Ovary (tissue), 9 donors: Measurements from ENCODE around the gene CTU1. TPM values are rescaled to one million over a fixed set of nuclear protein-coding genes. Genes with fewer than 3 reads are reported as not detected.

Experiments used
- DNase-seq, 5 donors: peaks; one replicate each; pipeline ENCODE4 v3.0.0-alpha.2; 2019 to 2020
- H3K27ac ChIP-seq, 2 donors: fragments of 200-600 bp; one replicate each; pipeline versions ENCODE4 v1.5.1 to v1.8.0; 2019 to 2022
- H3K27me3 ChIP-seq: fragments of 200-600 bp; one replicate; pipeline ENCODE4 v1.8.0; 2022
- H3K36me3 ChIP-seq: fragments of 200-600 bp; sonication (generic); one replicate; pipeline ENCODE4 v1.5.1; 2019
- H3K4me1 ChIP-seq: one replicate; pipeline ENCODE4 v1.8.1; 2013; ENCODE audit warnings: mild to moderate bottlenecking, moderate library complexity; ENCODE audit not compliant: insufficient read depth
- H3K4me3 ChIP-seq: fragments of 200-600 bp; sonication (generic); one replicate; pipeline ENCODE4 v1.5.1; 2017
- H3K9me3 ChIP-seq, 2 donors: fragments of 200-600 bp in 1 of 2; sonication (generic) in 1 of 2; one replicate each; pipeline versions ENCODE4 v1.5.1 to v1.8.1; 2013 to 2019; ENCODE audit warnings: mild to moderate bottlenecking in 1 of 2, moderate library complexity in 1 of 2
- EP300 ChIP-seq: sonication (generic); formaldehyde crosslinking; IDR thresholded peaks from one replicate; pipeline ENCODE4 v1.6.1; 2017; ENCODE audit warnings: antibody characterized with exemption
- POLR2A ChIP-seq: fragments of 450-650 bp; IDR thresholded peaks from one replicate; pipeline ENCODE4 v1.6.1; 2017; ENCODE audit warnings: antibody characterized with exemption, mild to moderate bottlenecking, moderate library complexity
- WGBS, 3 donors: extraction: QIAGEN DNeasy Blood & Tissue Kit in 1 of 3; methylation state at CpG; one replicate each; pipeline versions ENCODE4 v1.1.5 to v1.1.7; 2013 to 2017; 5-methylcytosine and 5-hydroxymethylcytosine counted together
- intact Hi-C, 4 donors: fragments of 100-400 bp; cut with DNase I; formaldehyde crosslinking; loops; one replicate each; pipeline versions ENCODE4 v1.11.0 to v1.15.1; 2022 to 2023
- polyA plus RNA-seq, 2 donors: library from polyadenylated mRNA; stranded (reverse); fragments of 200-250 nt in 1 of 2; fragments of 350-450 nt in 1 of 2; fragmentation: Illumina TruSeq in 1 of 2; extraction: RNeasy Lipid Tissue Mini Kit (QIAGEN cat#74804) in 1 of 2; gene quantifications; one replicate each; pipeline ENCODE4 v1.2.3, GENCODE V29; 2013 to 2014
- total RNA-seq, 7 donors: library from RNA; depleted of rRNA in 2 of 7; stranded (reverse); fragments of >200 nt in 2 of 7; fragmentation: NEBNext Ultra II Directional in 3 of 7; extraction: Animal tissue kit (Norgen Biotek cat#: 25700) in 3 of 7; gene quantifications; one replicate each; pipeline versions ENCODE4 v1.1.0 to v1.2.4, GENCODE V29; 2016 to 2023
- TF ChIP-seq, protein P1 (sequence below), 3 donors: fragments of 450-650 bp in 2 of 3; fragments of 200-600 bp in 1 of 3; IDR thresholded peaks; one replicate each; pipeline versions ENCODE4 v1.5.1 to v1.8.0; 2016 to 2022; ENCODE audit warnings: antibody characterized with exemption in 3 of 3, mild to moderate bottlenecking in 1 of 3
- donor health status: DM: no; HTN: no; CAD: no; lungs with moderate emphysema.
- donor health status: DM: no; HTN: no; CAD: no.
- donor health status: Bipolar disorder and iron deficiency.
- donor health status: DM: yes; HTN: yes; CAD: no.
- donor health status: DM: no; HTN: no; CAD: no.
- donor health status: DM: yes; HTN: yes; CAD: no.

CTU1 gene
- total and polyA plus RNA-seq, 9 donors = 1.1 to 17.2 (median 12.3) TPM

DNA sequence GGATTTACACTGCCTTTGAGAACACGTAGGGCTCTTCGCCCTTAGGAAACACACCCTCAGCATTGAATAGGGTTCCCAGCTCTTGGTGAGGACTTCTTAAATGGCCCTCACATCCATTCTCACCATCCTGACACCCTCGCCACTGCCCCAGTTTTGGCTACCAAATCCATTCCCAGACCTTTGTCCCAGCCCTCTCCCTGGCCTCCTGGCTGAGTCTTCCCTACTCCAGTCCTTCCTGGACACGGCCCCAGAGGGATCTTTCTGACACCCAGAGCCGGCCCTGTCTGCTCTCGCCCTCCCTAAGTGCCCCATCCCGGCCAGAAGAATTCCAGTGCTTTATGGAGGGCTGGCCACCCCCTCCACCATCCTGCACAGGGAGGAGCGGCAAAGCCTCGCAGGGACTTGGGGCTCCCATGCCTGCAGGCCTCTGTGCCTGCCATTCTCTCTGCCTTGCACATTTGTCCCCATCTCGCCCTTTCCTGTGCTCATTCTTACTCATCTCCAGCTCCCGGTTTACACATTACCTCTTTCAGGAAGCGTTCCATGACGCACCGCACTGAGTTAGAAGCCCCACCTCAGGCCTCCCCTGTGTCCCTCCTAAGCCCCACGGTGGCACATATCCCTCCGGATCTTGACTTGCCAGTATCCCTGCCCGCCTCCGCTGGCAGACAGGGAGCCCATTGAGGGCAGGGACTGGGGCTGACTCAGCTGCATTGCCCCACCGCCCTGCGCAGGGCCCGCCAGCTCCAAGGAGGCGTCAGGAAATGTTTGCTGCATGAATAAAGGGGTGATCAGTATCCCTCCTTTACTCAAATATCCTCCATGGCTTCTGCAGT, 14.5 kb downstream of the CTU1 start:
- Histone ChIP-seq H3K4me3 (no peak overlapping the region), H3K27me3 (no peaks in the 10 kb centered on the region), H3K27ac (no peak overlapping the region), H3K4me1 (peaks cover 7% of the 10 kb centered on the region), H3K36me3 (no peaks in the 10 kb centered on the region), H3K9me3 (no peaks in the 10 kb centered on the region)
- 71 to 74% (median 72%) methylated on average over 22 of the region's 22 CpGs for WGBS, 3 donors
- TF ChIP-seq, protein P1, sequence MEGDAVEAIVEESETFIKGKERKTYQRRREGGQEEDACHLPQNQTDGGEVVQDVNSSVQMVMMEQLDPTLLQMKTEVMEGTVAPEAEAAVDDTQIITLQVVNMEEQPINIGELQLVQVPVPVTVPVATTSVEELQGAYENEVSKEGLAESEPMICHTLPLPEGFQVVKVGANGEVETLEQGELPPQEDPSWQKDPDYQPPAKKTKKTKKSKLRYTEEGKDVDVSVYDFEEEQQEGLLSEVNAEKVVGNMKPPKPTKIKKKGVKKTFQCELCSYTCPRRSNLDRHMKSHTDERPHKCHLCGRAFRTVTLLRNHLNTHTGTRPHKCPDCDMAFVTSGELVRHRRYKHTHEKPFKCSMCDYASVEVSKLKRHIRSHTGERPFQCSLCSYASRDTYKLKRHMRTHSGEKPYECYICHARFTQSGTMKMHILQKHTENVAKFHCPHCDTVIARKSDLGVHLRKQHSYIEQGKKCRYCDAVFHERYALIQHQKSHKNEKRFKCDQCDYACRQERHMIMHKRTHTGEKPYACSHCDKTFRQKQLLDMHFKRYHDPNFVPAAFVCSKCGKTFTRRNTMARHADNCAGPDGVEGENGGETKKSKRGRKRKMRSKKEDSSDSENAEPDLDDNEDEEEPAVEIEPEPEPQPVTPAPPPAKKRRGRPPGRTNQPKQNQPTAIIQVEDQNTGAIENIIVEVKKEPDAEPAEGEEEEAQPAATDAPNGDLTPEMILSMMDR (IDR thresholded peaks at IDR 0.05) = no peak
- no peak for TF ChIP-seq EP300
- TF ChIP-seq POLR2A = no peak
- intact Hi-C loops = loop anchor here in 1 of 4 donors (5.0 to 10.0 kb wide), 2 partner anchors 71 to 159 kb away; no protein-coding TSS in a partner anchor
- DNase-seq = no peak

DNA sequence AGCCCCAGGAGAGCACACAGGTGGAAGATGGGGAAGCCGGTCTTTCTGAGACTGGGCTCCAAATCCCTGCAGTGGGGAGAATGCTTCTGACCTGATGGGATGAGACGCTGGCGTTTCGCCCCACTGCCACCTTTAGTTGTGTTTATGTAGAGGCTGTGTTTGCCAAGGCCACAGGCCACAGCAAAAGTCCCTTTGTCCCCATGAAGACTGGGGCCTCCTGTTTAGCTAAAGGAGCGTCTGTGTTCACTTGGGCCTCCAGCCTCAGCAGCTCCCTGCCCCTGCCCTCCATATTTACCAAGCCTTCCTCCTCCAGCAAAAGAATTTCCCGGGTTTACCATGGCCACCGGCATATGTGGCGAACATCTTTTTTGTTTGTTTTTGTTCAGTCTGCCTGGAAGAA, 15.1 kb downstream of the CTU1 start:
- 61 to 65% (median 65%) methylated on average over 8 of the region's 8 CpGs for WGBS, 3 donors
- Histone ChIP-seq H3K27me3 (no peaks in the 10 kb centered on the region), H3K36me3 (no peaks in the 10 kb centered on the region), H3K9me3 (no peaks in the 10 kb centered on the region), H3K4me1 (peaks cover 7% of the 10 kb centered on the region), H3K4me3 (no peak overlapping the region), H3K27ac (no peak overlapping the region)
- no peak for DNase-seq
- intact Hi-C loops = loop anchor here in 1 of 4 donors (5.0 to 10.0 kb wide), 2 partner anchors 71 to 158 kb away; no protein-coding TSS in a partner anchor
- TF ChIP-seq EP300 = no peak
- TF ChIP-seq POLR2A = no peak
- TF ChIP-seq, protein P1 (IDR thresholded peaks at IDR 0.05) = no peak

DNA sequence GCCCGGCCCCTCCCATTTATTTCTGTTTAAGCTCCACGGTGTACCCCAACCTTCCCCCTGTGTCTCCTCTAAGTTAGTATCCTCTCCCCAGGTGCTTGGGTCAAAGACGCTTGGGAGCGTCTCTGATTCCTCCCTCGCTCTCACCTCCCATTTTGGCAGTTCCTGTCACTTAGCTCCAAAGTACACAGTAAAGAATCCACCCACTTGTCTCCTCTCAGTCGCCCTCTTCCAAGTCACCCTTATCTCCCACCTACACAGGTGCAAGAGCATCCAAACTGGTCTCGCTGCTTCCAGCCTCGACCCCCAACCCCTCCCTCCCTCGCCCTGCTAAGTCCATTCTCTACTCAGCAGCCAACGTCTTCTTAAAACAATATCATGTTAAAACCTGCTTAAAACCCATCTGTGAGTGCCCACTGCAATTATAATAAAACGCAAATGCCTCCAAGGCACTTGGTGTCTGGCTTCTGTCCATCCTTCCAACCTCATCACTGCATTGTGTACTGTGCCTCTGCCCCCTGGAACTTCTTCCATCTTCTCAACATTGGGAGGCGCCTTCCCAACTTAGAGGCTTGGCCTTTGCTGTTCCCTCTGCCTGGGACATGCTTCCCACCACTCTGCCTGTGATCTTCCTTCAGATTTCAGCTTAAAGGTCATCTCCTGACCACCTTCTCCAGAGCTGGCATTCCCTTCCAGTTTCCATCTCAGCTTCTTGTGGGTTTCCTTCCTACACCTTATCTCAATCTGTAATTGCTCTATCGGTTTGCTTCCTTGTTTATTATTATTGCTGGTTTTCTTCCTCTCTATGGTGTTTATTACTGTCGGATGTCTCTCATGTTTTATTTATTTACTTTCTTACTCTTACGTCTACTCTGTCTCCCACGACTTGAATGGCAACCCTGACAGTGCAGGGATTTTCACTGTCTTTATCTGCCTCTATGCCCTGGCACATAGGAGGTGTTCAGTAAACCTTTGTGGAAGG, 16.0 kb downstream of the CTU1 start:
- TF ChIP-seq, protein P1 (IDR thresholded peaks at IDR 0.05) = no peak
- TF ChIP-seq EP300 (no peak), POLR2A (no peak)
- 45 to 53% (median 50%) methylated on average over 16 of the region's 16 CpGs for WGBS, 3 donors
- Histone ChIP-seq H3K36me3 (no peaks in the 10 kb centered on the region), H3K4me1 (peaks cover 7% of the 10 kb centered on the region), H3K4me3 (no peak overlapping the region), H3K27ac (no peak overlapping the region), H3K27me3 (no peaks in the 10 kb centered on the region), H3K9me3 (no peaks in the 10 kb centered on the region)
- intact Hi-C loops = loop anchor here in 1 of 4 donors (5.0 to 10.0 kb wide), 2 partner anchors 70 to 157 kb away; no protein-coding TSS in a partner anchor
- no peak for DNase-seq

DNA sequence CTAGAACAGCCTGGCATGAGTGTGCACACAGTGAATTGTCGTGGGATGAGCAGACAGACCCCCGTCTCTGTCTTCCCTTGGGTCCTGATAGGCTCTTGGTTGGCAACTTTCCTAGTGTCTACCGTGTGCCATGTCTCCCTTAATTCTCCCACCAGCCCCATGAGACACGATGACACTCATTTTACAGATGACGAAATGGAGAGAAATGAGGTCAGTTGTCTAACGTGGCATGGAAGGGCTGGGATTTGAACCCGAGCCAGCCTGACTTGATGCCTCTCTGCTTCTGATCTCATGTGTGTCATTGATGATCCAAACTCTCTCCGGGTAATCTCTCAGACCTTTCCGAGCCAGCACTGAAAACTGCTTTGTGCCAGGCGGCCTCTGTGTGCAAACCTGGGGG, 17.1 kb downstream of the CTU1 start:
- 78 to 87% (median 81%) methylated on average over 10 of the region's 10 CpGs for whole genome bisulfite sequencing, 3 donors
- no peak for DNase-seq

More for the DNA sequence above, 17.1 kb downstream of the CTU1 start:
- no peaks in the 10 kb centered on the region for H3K9me3 ChIP-seq
- no peak overlapping the region for H3K4me3 ChIP-seq
- peaks cover 7% of the 10 kb centered on the region for H3K4me1 ChIP-seq
- no peaks in the 10 kb centered on the region for H3K36me3 ChIP-seq
- intact Hi-C loops = loop anchor here in 1 of 4 donors (5.0 to 10.0 kb wide), 2 partner anchors 69 to 156 kb away; no protein-coding TSS in a partner anchor
- no peak overlapping the region for H3K27ac ChIP-seq
- H3K27me3 ChIP-seq = no peaks in the 10 kb centered on the region
- TF ChIP-seq EP300 (no peak), POLR2A (no peak)
- TF ChIP-seq, protein P1 (IDR thresholded peaks at IDR 0.05) = no peak
